RWPE2 (cell line): Measurements from ENCODE around the gene SHROOM3.
A peak's percentile ranks its signal among the peaks of the same experiment; 100 is the strongest.

Experiments
- ATAC-seq: fragments of 200-7000 bp; cut with Tn5 transposase; 3 replicates; pipeline ENCODE4 v1.9.1; 2021; ENCODE audit warnings: low read depth
- DNase-seq: peaks from one replicate; pipeline ENCODE4 v3.0.0-alpha.2; 2020; ENCODE audit warnings: low spot score
- H3K27ac ChIP-seq: fragments of 450-650 bp; 2 replicates; pipeline ENCODE4 v1.5.1; 2017; ENCODE audit warnings: mild to moderate bottlenecking; ENCODE audit not compliant: poor library complexity, severe bottlenecking
- H3K27me3 ChIP-seq: fragments of 250-450 bp; sonication (Bioruptor Pico); 2 replicates; pipeline ENCODE4 v1.5.1; 2021; ENCODE audit warnings: mild to moderate bottlenecking, moderate library complexity; ENCODE audit not compliant: insufficient read depth, poor library complexity, severe bottlenecking
- H3K36me3 ChIP-seq: fragments of 250-450 bp; sonication (Bioruptor Pico); 2 replicates; pipeline ENCODE4 v1.5.1; 2020; ENCODE audit warnings: low read depth, mild to moderate bottlenecking, moderate library complexity
- H3K4me1 ChIP-seq: fragments of 250-450 bp; sonication (Bioruptor Pico); 2 replicates; pipeline ENCODE4 v1.5.1; 2021; ENCODE audit warnings: mild to moderate bottlenecking, moderate library complexity; ENCODE audit not compliant: insufficient read depth, poor library complexity, severe bottlenecking
- H3K4me3 ChIP-seq: fragments of 250-450 bp; sonication (Bioruptor Pico); 2 replicates; pipeline ENCODE4 v1.5.1; 2021; ENCODE audit warnings: mild to moderate bottlenecking, moderate library complexity; ENCODE audit not compliant: severe bottlenecking
- H3K9me3 ChIP-seq: fragments of 250-450 bp; sonication (Bioruptor Pico); 2 replicates; pipeline ENCODE4 v1.5.1; 2021; ENCODE audit warnings: mild to moderate bottlenecking, moderate library complexity; ENCODE audit not compliant: severe bottlenecking
- CTCF ChIP-seq: fragments of 450-650 bp; IDR thresholded peaks from one replicate; pipeline ENCODE4 v1.5.1; 2017; ENCODE audit warnings: mild to moderate bottlenecking, moderate library complexity; ENCODE audit not compliant: poor library complexity, severe bottlenecking

The SHROOM3 gene

GRCh38 chr4:76622126-76622525 lies 187.1 kb downstream of the SHROOM3 start:
- no peaks in the 10 kb centered on the region for H3K9me3 ChIP-seq
- peaks cover 27% of the 10 kb centered on the region for H3K4me1 ChIP-seq
- peak; percentile 97 for ATAC-seq
- no peaks in the 10 kb centered on the region for H3K27me3 ChIP-seq
- no peak overlapping the region for H3K4me3 ChIP-seq
- H3K27ac ChIP-seq = peak overlapping the region; percentile 73
- no peak for TF ChIP-seq CTCF
- DNase-seq = no peak
- no peaks in the 10 kb centered on the region for H3K36me3 ChIP-seq

- no peak for TF ChIP-seq CTCF
- peaks cover 27% of the 10 kb centered on the region for H3K4me1 ChIP-seq
- no peak for DNase-seq
- H3K9me3 ChIP-seq = no peaks in the 10 kb centered on the region
- H3K4me3 ChIP-seq = no peak overlapping the region
- H3K27ac ChIP-seq = peak overlapping the region; percentile 73
- H3K27me3 ChIP-seq = no peaks in the 10 kb centered on the region
- no peaks in the 10 kb centered on the region for H3K36me3 ChIP-seq
- no peak for ATAC-seq
These were observed 187.7 kb downstream of the SHROOM3 start for GRCh38 chr4:76622717-76623116.

GRCh38 chr4:76623217-76624045 lies 188.4 kb downstream of the SHROOM3 start:
- Histone ChIP-seq H3K9me3 (no peaks in the 10 kb centered on the region), H3K27ac (peak overlapping the region; percentile 73), H3K27me3 (no peaks in the 10 kb centered on the region), H3K4me1 (peaks cover 27% of the 10 kb centered on the region), H3K4me3 (no peak overlapping the region), H3K36me3 (no peaks in the 10 kb centered on the region)
- TF ChIP-seq CTCF = no peak
- no peak for ATAC-seq
- DNase-seq = no peak

GRCh38 chr4:76624241-76624681 lies 189.2 kb downstream of the SHROOM3 start:
- DNase-seq (no peak), ATAC-seq (peak; percentile 59; the same call in 2 of the 3 replicates)
- Histone ChIP-seq H3K36me3 (no peaks in the 10 kb centered on the region), H3K9me3 (no peaks in the 10 kb centered on the region), H3K4me1 (peaks cover 27% of the 10 kb centered on the region), H3K27ac (peak overlapping the region; percentile 3), H3K4me3 (no peak overlapping the region), H3K27me3 (no peaks in the 10 kb centered on the region)
- TF ChIP-seq CTCF = no peak
